H1 (cell line): ENCODE data around the gene CPEB1. TPM values are rescaled to one million over a fixed set of nuclear protein-coding genes. Genes with fewer than 3 reads are reported as not detected.

Experiments
- CBX5 ChIP-seq: fragments of 300-800, 300-1000 bp; sonication (generic); IDR thresholded peaks from 2 replicates; pipeline ENCODE4 v1.7.1; 2016; ENCODE audit warnings: antibody characterized with exemption, low read length, low read depth
- CHD1 ChIP-seq: IDR thresholded peaks from 2 replicates; pipeline ENCODE4 v1.6.1; 2012; ENCODE audit warnings: low read depth, low read length, improper control_type of control experiment
- EP300 ChIP-seq, 2 experiments: IDR thresholded peaks; 1 replicate in 1 of 2; 2 replicates in 1 of 2; pipeline ENCODE4 v1.6.1; 2011 to 2012; ENCODE audit warnings: low read depth in 2 of 2, low read length in 2 of 2, mild to moderate bottlenecking in 2 of 2, borderline replicate concordance in 1 of 2, inconsistent platforms in 1 of 2, moderate library complexity in 1 of 2
- FOSL1 ChIP-seq: IDR thresholded peaks from 2 replicates; pipeline ENCODE4 v1.6.1; 2011; ENCODE audit warnings: mild to moderate bottlenecking, low read depth, low read length, moderate library complexity; ENCODE audit not compliant: insufficient read depth
- JUND ChIP-seq: IDR thresholded peaks from 2 replicates; pipeline ENCODE4 v1.6.1; 2011; ENCODE audit warnings: mild to moderate bottlenecking, improper control_type of control experiment, low read length
- KDM4A ChIP-seq: IDR thresholded peaks from one replicate; pipeline ENCODE4 v1.7.1; 2012; ENCODE audit warnings: low read depth, mild to moderate bottlenecking, moderate library complexity, low read length, inconsistent platforms; ENCODE audit not compliant: severe bottlenecking
- NRF1 ChIP-seq: IDR thresholded peaks from 2 replicates; pipeline ENCODE4 v1.6.1; 2011; ENCODE audit warnings: mild to moderate bottlenecking, low read depth, low read length, improper control_type of control experiment
- PHF8 ChIP-seq: fragments of 200-600 bp; sonication (generic); conservative IDR thresholded peaks from 2 replicates; pipeline ENCODE4 v1.7.1; 2012; ENCODE audit warnings: low read depth, mild to moderate bottlenecking, inconsistent platforms, low read length, moderate library complexity
- RNF2 ChIP-seq: fragments of 200-900, 300-1000 bp; sonication (generic); IDR thresholded peaks from 2 replicates; pipeline ENCODE4 v1.7.1; 2016; ENCODE audit warnings: borderline replicate concordance, low read depth, mild to moderate bottlenecking, antibody characterized with exemption, low read length; ENCODE audit not compliant: poor library complexity, severe bottlenecking; ENCODE audit errors: missing control alignments
- RXRA ChIP-seq: IDR thresholded peaks from 2 replicates; pipeline ENCODE4 v1.6.1; 2011; ENCODE audit warnings: low read depth, mild to moderate bottlenecking, low read length, moderate library complexity; ENCODE audit not compliant: insufficient read depth
- SIX5 ChIP-seq: IDR thresholded peaks from 2 replicates; pipeline ENCODE4 v1.6.1; 2011; ENCODE audit warnings: mild to moderate bottlenecking, low read depth, low read length
- SP2 ChIP-seq: IDR thresholded peaks from 2 replicates; pipeline ENCODE4 v1.6.1; 2012; ENCODE audit warnings: mild to moderate bottlenecking, low read length, inconsistent platforms
- SP4 ChIP-seq: IDR thresholded peaks from 2 replicates; pipeline ENCODE4 v1.6.1; 2012; ENCODE audit warnings: low read length, inconsistent platforms
- SRF ChIP-seq: IDR thresholded peaks from 2 replicates; pipeline ENCODE4 v1.6.1; 2011; ENCODE audit warnings: mild to moderate bottlenecking, low read depth, low read length, moderate library complexity
- TAF1 ChIP-seq: IDR thresholded peaks from 2 replicates; pipeline ENCODE4 v1.6.1; 2011; ENCODE audit warnings: mild to moderate bottlenecking, low read depth, low read length
- TAF7 ChIP-seq: optimal IDR thresholded peaks from 2 replicates; pipeline ENCODE3; 2011; ENCODE audit warnings: low read depth, mild to moderate bottlenecking, inconsistent platforms, low read length, moderate library complexity, borderline replicate concordance
- TBP ChIP-seq: IDR thresholded peaks from 2 replicates; pipeline ENCODE4 v1.6.1; 2011; ENCODE audit warnings: low read depth, low read length, improper control_type of control experiment
- TCF12 ChIP-seq: IDR thresholded peaks from 2 replicates; pipeline ENCODE4 v1.6.1; 2011; ENCODE audit warnings: low read depth, mild to moderate bottlenecking, low read length
- TEAD4 ChIP-seq: IDR thresholded peaks from 2 replicates; pipeline ENCODE4 v1.6.1; 2012; ENCODE audit warnings: low read depth, low read length, inconsistent platforms, mixed read lengths
- polyA plus RNA-seq, 7 experiments: library from polyadenylated mRNA; depleted of rRNA in 3 of 7; stranded (reverse) in 5 of 7; unstranded in 2 of 7; fragments of >200 nt in 5 of 7; fragments of 200-250 nt in 2 of 7; gene quantifications; 1 replicate in 5 of 7; 2 replicates in 1 of 7; 4 replicates in 1 of 7; pipeline versions ENCODE4 v1.2.1 to v1.2.3, GENCODE V29; 2011 to 2013; ENCODE audit warnings: missing spikeins in 2 of 7, mixed read lengths in 2 of 7
- total RNA-seq: library from RNA; stranded (reverse); fragmentation: NEBNext Ultra II Directional; extraction: Animal tissue kit (Norgen Biotek cat#: 25700); gene quantifications from 2 replicates; pipeline ENCODE4 v1.2.1, GENCODE V29; 2021
- TF ChIP-seq, protein P1 (sequence below), 3 experiments: IDR thresholded peaks; 1 replicate in 2 of 3; 2 replicates in 1 of 3; pipeline versions ENCODE4 v1.5.1 to v1.6.1; 2011; ENCODE audit warnings: low read length in 3 of 3, mild to moderate bottlenecking in 3 of 3, inconsistent platforms in 2 of 3, low read depth in 1 of 3, moderate library complexity in 1 of 3; ENCODE audit not compliant: insufficient read depth in 1 of 3; ENCODE audit errors: control extremely low read depth in 1 of 3

The CPEB1 gene
- total and polyA plus RNA-seq, 2 of the 8 experiments (the other 6 are each of a cell fraction or from before 2014, with no cell fraction given), result 4.4 to 4.5 TPM

DNA sequence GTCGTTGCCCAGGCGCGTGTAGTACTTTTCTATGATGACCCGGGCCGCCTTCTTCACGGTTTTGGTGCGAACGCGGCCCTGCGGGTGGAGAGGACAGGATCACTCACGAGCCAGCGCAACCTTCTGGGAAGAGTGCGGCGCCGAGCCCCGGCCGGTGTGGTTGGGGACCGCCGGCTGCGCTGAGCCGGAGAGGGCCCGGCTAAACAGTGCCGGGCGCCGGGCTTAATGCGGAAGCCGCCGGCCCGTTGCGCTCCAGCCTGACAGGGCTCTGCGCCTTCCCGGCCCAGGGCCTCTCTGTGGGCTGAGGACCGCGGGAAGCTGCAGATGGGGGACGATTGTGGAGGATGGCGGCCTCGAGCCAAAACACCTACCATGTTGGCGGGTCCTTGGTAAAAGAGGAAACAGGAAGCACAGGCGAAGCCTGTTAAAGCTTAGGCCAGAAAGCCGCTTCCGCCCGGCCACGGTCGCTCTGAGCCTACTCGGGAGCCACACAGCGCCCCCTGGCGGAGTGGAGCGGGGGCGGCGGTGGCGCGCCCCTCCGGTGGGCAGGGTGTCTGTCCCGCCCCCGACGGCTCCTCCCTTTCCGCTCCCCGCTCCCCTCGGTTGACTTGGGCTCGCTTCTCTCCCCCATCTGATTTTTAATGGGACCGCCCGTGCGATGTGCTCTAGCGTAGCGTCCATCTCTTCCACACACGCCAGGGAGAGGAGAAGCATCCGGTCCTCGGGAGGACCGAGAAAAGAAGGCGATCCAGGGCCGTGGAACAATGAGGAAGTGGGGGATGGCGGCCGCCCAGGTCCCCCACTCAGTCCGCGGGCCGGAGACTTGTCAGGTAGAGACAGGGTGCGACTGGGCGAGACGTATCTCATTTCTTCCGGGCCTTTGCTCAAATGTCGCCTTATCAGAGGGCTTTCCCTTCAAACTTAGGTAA lies 106.8 kb downstream of the CPEB1 start, which contains the start of gene RPS17 (continued):
- TF ChIP-seq RNF2 (no peak), EP300 (IDR thresholded peaks at IDR 0.05; ENCODE audit: borderline replicate concordance in 1 of 2, low read depth in 2 of 2, low read length in 2 of 2) (peak in 1 of 2 experiments; percentile 99; a peak in 2 of 3 replicates), SIX5 (peak; percentile 35; the same call in 1 of the 2 replicates), CBX5 (no peak), FOSL1 (no peak), TEAD4 (no peak), TAF1 (peak; percentile 99), KDM4A (peak; percentile 33), JUND (peak; percentile 94), SP4 (peak; percentile 96), RXRA (no peak), PHF8 (peak; percentile 92), CHD1 (peak; percentile 94), TCF12 (peak; percentile 61; the same call in 1 of the 2 replicates), TBP (peak; percentile 98), SP2 (peak; percentile 65), NRF1 (no peak), SRF (0 out of 2 replicates have a peak, but pooled peaks have one; percentile 26), TAF7 (peak; percentile 98)
- TF ChIP-seq, protein P1, sequence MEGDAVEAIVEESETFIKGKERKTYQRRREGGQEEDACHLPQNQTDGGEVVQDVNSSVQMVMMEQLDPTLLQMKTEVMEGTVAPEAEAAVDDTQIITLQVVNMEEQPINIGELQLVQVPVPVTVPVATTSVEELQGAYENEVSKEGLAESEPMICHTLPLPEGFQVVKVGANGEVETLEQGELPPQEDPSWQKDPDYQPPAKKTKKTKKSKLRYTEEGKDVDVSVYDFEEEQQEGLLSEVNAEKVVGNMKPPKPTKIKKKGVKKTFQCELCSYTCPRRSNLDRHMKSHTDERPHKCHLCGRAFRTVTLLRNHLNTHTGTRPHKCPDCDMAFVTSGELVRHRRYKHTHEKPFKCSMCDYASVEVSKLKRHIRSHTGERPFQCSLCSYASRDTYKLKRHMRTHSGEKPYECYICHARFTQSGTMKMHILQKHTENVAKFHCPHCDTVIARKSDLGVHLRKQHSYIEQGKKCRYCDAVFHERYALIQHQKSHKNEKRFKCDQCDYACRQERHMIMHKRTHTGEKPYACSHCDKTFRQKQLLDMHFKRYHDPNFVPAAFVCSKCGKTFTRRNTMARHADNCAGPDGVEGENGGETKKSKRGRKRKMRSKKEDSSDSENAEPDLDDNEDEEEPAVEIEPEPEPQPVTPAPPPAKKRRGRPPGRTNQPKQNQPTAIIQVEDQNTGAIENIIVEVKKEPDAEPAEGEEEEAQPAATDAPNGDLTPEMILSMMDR (IDR thresholded peaks at IDR 0.05; ENCODE audit: control extremely low read depth in 1 of 3, insufficient read depth in 1 of 3, low read depth in 1 of 3, low read length in 3 of 3), result peak; percentile 85 to 98 (median 91)
